Dendritic cell treated with granulocyte-macrophage colony-stimulating factor and Interleukin-4, amounts not matched to agents 40 ng/mL and 50 ng/mL, for 4 days (primary cell): Measurements from ENCODE around the gene TSPAN14.
A peak's percentile ranks its signal among the peaks of the same experiment; 100 is the strongest.

ENCODE experiments used
- H3K27ac Mint-ChIP-seq: one replicate; pipeline ENCODE4 v1.8.0; 2022; ENCODE audit warnings: mild to moderate bottlenecking, mixed read lengths
- H3K27me3 Mint-ChIP-seq: one replicate; pipeline ENCODE4 v1.8.0; 2022; ENCODE audit warnings: mild to moderate bottlenecking, mixed read lengths
- H3K36me3 Mint-ChIP-seq: one replicate; pipeline ENCODE4 v1.8.0; 2022; ENCODE audit warnings: low read depth, mixed read lengths
- H3K4me1 Mint-ChIP-seq: one replicate; pipeline ENCODE4 v1.8.0; 2022; ENCODE audit warnings: low read depth, mixed read lengths
- H3K4me3 Mint-ChIP-seq: one replicate; pipeline ENCODE4 v1.8.0; 2022; ENCODE audit warnings: mild to moderate bottlenecking, moderate library complexity, mixed read lengths
- H3K9me3 Mint-ChIP-seq: one replicate; pipeline ENCODE4 v1.8.0; 2022; ENCODE audit warnings: mixed read lengths
- intact Hi-C: fragments of 100-400 bp; cut with micrococcal nuclease; formaldehyde crosslinking; loops from one replicate; pipeline ENCODE4 v1.15.0; 2022

Gene TSPAN14

DNA sequence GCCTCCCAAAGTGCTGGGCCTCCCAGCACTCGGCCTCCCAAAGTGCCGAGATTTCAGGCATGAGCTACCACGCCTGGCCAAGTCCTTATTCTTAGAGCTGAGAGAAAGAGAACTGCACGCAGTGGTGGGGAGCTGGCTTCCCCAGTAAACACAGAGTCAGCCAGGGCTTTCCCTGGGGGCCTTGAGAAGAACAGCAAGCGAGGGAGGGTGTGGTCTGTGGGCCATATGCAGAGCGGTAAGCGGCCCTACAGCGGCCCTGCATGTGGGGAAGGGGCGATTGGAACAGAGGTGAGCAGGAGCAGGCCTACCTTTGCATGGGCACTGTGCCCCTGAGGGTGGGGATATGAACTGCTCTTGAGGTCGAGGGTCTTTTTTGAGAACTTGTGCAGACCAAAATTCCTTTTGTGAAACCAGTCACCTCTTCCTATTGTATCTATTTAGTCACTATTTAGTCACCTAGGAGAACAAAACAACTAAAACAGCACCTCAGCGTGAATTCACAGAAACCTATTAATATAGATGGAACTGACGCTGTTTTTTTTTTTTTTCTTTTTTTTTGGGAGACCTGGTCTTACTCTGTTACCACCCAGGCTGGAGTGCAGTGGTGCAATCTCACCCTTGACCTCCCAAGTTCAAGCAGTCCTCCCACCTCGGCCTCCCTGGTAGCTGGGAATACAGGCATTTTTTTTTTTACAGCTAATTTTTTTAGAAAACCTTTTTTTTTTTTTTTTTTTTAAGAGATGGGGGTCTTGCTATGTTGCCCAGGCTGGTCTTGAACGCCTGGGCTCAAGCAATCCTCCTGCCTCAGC lies 46.7 kb downstream of the TSPAN14 start:
- H3K27me3 Mint-ChIP-seq: no peaks in the 10 kb centered on the region
- peak overlapping the region; percentile 57 for H3K4me3 Mint-ChIP-seq
- peaks cover 48% of the 10 kb centered on the region for H3K36me3 Mint-ChIP-seq
- no peaks in the 10 kb centered on the region for H3K9me3 Mint-ChIP-seq
- peak overlapping the region; percentile 81 for H3K27ac Mint-ChIP-seq
- intact Hi-C loops: no loop called here
- peaks cover 98% of the 10 kb centered on the region for H3K4me1 Mint-ChIP-seq

DNA sequence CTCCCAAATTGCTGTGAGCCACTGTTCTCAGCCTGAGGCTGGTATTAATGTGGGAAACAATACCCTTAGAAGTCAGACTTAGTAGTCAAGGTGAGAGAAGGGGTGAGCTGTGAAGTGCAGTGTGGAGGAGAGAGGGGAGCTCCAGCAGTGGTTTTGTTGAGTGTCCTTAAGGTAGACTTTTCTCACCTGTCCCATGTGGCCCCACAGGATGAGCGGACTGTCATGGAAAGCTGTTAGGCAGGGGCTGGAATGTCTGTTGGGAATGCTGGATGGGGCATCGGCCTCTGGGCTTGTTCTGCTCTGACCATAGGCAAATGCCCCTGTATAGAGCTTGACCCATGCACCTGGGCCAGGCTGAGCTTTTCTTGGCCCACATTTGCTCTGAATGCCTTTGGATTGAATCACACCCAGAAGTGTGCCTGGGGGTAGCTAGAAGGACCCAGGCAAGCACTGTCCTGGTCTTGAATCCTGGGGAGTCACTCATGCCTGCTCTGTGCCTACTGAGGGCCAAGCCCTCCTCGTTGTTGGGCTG lies 47.3 kb downstream of the TSPAN14 start:
- Mint-ChIP-seq H3K27ac (peak overlapping the region; percentile 81), H3K36me3 (peaks cover 50% of the 10 kb centered on the region), H3K27me3 (no peaks in the 10 kb centered on the region), H3K9me3 (no peaks in the 10 kb centered on the region), H3K4me3 (no peak overlapping the region), H3K4me1 (peaks cover 98% of the 10 kb centered on the region)
- intact Hi-C loops: no loop called here

DNA sequence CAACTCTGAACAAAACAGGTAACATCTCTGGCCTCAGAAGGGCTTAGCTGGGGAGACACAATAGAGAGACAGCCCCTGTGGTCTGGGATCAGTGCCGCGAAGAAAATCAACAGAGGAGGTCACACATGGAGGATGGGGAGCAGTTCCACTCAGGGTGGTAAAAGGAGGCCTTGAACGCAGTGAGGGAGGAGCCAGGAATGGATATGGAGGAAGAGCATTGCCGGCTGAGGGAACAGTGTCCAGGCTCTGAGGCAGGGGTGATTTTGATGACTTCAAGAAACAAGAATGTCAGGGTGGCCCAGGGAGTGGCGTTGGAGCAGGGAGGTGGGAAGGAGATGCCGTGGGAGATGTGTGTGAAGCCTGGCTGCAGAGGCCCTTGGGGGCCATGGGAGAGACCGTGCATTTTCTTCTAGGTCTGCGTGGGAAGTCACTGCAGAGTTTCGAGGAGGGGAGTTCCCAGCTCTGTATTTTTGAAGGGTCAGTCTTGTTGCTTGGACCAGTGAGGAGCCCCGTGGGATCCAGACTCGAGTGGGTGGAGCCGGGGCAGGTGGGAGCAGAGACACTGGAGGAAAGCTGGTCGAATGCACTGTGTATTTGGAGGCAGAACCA lies 47.9 kb downstream of the TSPAN14 start:
- intact Hi-C loops: no loop called here
- H3K27me3 Mint-ChIP-seq: no peaks in the 10 kb centered on the region
- H3K4me3 Mint-ChIP-seq: no peak overlapping the region
- H3K36me3 Mint-ChIP-seq: peaks cover 50% of the 10 kb centered on the region
- H3K4me1 Mint-ChIP-seq: peaks cover 92% of the 10 kb centered on the region
- no peaks in the 10 kb centered on the region for H3K9me3 Mint-ChIP-seq
- peak overlapping the region; percentile 81 for H3K27ac Mint-ChIP-seq

- no peaks in the 10 kb centered on the region for H3K27me3 Mint-ChIP-seq
- H3K4me1 Mint-ChIP-seq: peaks cover 83% of the 10 kb centered on the region
- no peak overlapping the region for H3K4me3 Mint-ChIP-seq
- no peaks in the 10 kb centered on the region for H3K9me3 Mint-ChIP-seq
- peaks cover 56% of the 10 kb centered on the region for H3K36me3 Mint-ChIP-seq
- intact Hi-C loops: no loop called here
- peak overlapping the region; percentile 81 for H3K27ac Mint-ChIP-seq
Observed at GRCh38 chr10:80502621-80503583, 48.8 kb downstream of the TSPAN14 start.

GRCh38 chr10:80503584-80504157 lies 49.6 kb downstream of the TSPAN14 start:
- H3K4me3 Mint-ChIP-seq: no peak overlapping the region

GRCh38 chr10:80504158-80504811 lies 50.2 kb downstream of the TSPAN14 start:
- Mint-ChIP-seq H3K27ac (peak overlapping the region; percentile 81), H3K4me1 (peaks cover 81% of the 10 kb centered on the region), H3K4me3 (peak overlapping the region; percentile 28), H3K9me3 (no peaks in the 10 kb centered on the region), H3K36me3 (peaks cover 70% of the 10 kb centered on the region), H3K27me3 (no peaks in the 10 kb centered on the region)
- intact Hi-C loops: no loop called here

More at GRCh38 chr10:80503584-80504157, 49.6 kb downstream of the TSPAN14 start:
- H3K4me1 Mint-ChIP-seq: peaks cover 81% of the 10 kb centered on the region
- intact Hi-C loops: no loop called here
- H3K9me3 Mint-ChIP-seq: no peaks in the 10 kb centered on the region
- no peaks in the 10 kb centered on the region for H3K27me3 Mint-ChIP-seq
- H3K36me3 Mint-ChIP-seq: peaks cover 64% of the 10 kb centered on the region
- H3K27ac Mint-ChIP-seq: peak overlapping the region; percentile 81

DNA sequence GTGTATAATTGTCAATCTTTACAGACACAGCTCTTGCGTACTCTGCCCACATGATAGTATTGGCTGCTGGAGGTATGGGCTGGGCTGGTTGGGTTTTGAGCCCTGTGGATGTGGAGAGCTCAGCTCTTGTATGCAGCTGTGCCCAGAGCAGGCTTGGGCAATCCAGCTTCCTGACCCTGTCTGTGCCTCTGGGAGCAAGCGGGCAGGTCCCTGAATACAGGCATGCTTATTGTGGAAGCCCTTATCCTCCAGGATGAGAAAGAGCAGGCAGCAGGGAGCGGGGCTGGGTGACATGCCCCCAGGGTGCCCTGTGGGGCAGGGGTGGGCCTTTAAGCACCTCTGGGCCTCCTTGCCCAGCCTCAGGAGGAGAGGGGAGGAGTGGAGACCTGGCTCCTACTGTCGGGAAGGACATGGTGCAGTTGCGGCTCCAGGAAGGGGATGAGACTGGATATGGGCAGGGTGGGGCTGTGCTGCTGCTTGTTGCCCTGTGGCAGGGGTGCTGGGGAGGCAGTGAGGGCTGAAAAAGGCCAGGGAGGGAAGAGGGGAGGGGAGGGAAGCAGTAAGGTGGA lies 50.9 kb downstream of the TSPAN14 start:
- intact Hi-C loops: loop anchor here (1.0 to 5.0 kb wide), 2 partner anchors 61 to 123 kb away; no protein-coding TSS in a partner anchor
- H3K4me3 Mint-ChIP-seq: peak overlapping the region; percentile 28
- no peaks in the 10 kb centered on the region for H3K27me3 Mint-ChIP-seq
- peak overlapping the region; percentile 81 for H3K27ac Mint-ChIP-seq
- peaks cover 77% of the 10 kb centered on the region for H3K36me3 Mint-ChIP-seq
- no peaks in the 10 kb centered on the region for H3K9me3 Mint-ChIP-seq
- peaks cover 81% of the 10 kb centered on the region for H3K4me1 Mint-ChIP-seq

DNA sequence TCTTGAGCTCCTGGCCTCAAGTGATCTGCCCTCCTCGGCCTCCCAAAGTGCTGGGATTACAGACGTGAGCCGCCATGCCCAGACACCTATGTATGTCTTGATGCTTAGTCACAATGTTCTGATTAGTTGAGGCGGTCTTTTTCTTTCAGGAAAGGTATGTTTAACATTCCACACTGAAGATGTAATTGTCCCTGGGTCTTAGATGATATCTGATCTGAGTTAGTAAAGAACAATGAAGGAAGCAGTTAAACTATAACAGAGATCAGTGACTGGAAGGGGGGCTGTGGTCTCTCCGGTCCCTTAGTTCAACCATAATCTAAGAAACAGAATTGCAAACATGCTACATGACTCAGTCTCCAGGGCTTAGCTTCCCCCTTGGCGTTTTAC lies 52.1 kb downstream of the TSPAN14 start:
- H3K36me3 Mint-ChIP-seq: peaks cover 87% of the 10 kb centered on the region
- H3K27ac Mint-ChIP-seq: peak overlapping the region; percentile 81
- no peaks in the 10 kb centered on the region for H3K27me3 Mint-ChIP-seq
- intact Hi-C loops: loop anchor here (5.0 kb wide), 1 partner anchor 124 kb away; no protein-coding TSS in a partner anchor
- H3K9me3 Mint-ChIP-seq: no peaks in the 10 kb centered on the region
- no peak overlapping the region for H3K4me3 Mint-ChIP-seq
- H3K4me1 Mint-ChIP-seq: peaks cover 71% of the 10 kb centered on the region

- Mint-ChIP-seq H3K4me1 (peaks cover 63% of the 10 kb centered on the region), H3K36me3 (peaks cover 87% of the 10 kb centered on the region), H3K27ac (no peak overlapping the region), H3K4me3 (no peak overlapping the region), H3K9me3 (no peaks in the 10 kb centered on the region), H3K27me3 (no peaks in the 10 kb centered on the region)
- intact Hi-C loops: loop anchor here (5.0 kb wide), 1 partner anchor 125 kb away; no protein-coding TSS in a partner anchor
Observed at GRCh38 chr10:80506836-80507487, 52.9 kb downstream of the TSPAN14 start.

DNA sequence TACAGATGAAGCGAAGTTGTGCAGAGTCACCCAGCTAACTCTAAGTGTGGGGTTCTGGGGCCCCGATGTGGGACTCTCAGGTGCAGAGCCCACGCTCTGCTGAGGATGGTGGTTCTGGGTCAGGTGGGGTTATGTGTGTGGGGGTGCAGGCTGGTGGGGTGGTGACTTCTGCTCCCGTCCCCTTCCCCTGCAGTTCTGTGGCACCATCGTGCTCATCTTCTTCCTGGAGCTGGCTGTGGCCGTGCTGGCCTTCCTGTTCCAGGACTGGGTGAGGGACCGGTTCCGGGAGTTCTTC lies 54.9 kb downstream of the TSPAN14 start:
- no peak overlapping the region for H3K4me3 Mint-ChIP-seq
- H3K36me3 Mint-ChIP-seq: peaks cover 95% of the 10 kb centered on the region
- intact Hi-C loops: loop anchor here (5.0 kb wide), 1 partner anchor 127 kb away; no protein-coding TSS in a partner anchor
- no peaks in the 10 kb centered on the region for H3K27me3 Mint-ChIP-seq
- no peaks in the 10 kb centered on the region for H3K9me3 Mint-ChIP-seq
- peaks cover 43% of the 10 kb centered on the region for H3K4me1 Mint-ChIP-seq
- peak overlapping the region; percentile 36 for H3K27ac Mint-ChIP-seq

DNA sequence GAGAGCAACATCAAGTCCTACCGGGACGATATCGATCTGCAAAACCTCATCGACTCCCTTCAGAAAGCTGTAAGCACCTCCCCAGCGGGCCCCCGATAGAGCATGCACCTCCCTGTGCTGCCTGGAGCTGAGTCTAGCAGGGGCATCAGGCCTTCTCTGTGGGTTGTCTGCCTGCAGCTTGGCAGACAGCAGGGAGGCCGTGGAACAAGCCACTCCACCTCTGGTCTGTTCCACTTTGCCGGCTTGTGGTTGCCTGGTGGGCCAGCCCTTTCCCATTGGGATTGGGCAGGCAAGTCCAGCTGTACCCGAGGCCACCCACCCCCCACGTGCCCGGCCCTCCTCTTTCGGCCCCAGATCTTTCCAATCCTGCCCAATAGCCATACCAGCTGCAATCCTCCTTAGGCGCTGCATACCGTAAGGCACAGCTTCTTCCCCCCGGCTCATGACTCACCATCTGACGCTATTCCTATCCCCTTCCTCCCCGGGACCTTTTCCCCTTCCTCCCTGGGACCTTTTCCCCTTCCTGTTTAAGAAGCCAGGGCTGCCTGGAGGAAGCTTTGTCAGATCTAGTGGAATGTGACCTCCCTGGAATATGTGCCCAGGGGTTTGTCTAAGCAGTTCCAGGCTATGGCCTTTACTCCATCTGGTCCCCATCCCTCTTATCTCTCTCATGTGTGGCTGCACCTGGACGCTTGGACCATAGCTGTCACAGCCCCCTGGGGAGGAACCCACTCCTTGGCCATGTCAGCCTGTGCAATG lies 55.5 kb downstream of the TSPAN14 start:
- Mint-ChIP-seq H3K9me3 (no peaks in the 10 kb centered on the region), H3K27ac (peak overlapping the region; percentile 36), H3K36me3 (peaks cover 99% of the 10 kb centered on the region), H3K4me1 (peaks cover 43% of the 10 kb centered on the region), H3K27me3 (no peaks in the 10 kb centered on the region), H3K4me3 (no peak overlapping the region)
- intact Hi-C loops: loop anchor here (5.0 kb wide), 1 partner anchor 127 kb away; no protein-coding TSS in a partner anchor
